T1000 (cell line): ENCODE measurements around the gene ITFG1.
"Not testable (repeated sequence)": the region's sequence is repeated elsewhere in the genome, so short reads cannot be mapped to it uniquely, and the experiment has no call there.

Source experiments
- DNase-seq: peaks from one replicate; lab custom pipeline; 2025; ENCODE audit warnings: mixed read lengths; lab: John Stamatoyannopoulos, UW

Gene ITFG1

DNA sequence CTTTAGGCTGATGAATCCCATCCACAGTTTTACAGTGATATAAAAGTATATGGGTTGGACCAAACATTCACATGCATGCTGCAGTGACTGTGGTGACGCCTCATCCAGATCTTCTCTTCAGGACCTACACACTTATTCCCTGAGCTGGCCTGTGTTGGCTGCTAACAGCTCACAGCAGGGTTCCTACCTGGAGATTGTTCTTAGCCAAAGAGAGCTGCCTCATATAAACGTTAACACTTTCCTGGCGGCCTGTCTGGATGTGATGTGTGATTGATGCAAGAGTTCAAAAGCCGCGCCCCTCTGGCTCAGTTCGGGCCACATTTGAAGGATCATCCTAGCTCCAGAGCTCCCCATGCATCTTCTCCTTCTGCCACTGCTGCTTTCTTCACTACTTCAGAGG lies 224.1 kb downstream of the ITFG1 start:
- DNase-seq, result no peak

DNA sequence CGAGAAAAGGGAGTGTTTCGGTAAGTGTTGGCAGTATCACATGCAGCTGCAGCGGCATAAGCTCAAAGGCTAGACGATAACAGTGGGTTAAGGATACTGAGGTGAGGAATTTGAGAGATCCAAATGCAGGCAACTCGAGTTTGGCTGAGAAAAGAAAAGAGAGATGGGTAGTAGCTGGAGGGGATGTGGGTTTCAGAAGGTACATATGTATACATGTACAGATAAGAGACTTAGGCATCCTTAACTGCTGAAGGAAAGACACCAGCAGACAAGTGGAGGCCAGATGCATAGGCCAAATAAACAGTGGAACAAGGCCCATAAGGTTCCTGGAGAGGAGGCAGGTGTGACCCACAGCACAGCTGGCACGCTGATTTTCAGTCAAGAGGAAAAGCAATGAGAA lies 230.6 kb downstream of the ITFG1 start:
- DNase-seq, result no peak

DNA sequence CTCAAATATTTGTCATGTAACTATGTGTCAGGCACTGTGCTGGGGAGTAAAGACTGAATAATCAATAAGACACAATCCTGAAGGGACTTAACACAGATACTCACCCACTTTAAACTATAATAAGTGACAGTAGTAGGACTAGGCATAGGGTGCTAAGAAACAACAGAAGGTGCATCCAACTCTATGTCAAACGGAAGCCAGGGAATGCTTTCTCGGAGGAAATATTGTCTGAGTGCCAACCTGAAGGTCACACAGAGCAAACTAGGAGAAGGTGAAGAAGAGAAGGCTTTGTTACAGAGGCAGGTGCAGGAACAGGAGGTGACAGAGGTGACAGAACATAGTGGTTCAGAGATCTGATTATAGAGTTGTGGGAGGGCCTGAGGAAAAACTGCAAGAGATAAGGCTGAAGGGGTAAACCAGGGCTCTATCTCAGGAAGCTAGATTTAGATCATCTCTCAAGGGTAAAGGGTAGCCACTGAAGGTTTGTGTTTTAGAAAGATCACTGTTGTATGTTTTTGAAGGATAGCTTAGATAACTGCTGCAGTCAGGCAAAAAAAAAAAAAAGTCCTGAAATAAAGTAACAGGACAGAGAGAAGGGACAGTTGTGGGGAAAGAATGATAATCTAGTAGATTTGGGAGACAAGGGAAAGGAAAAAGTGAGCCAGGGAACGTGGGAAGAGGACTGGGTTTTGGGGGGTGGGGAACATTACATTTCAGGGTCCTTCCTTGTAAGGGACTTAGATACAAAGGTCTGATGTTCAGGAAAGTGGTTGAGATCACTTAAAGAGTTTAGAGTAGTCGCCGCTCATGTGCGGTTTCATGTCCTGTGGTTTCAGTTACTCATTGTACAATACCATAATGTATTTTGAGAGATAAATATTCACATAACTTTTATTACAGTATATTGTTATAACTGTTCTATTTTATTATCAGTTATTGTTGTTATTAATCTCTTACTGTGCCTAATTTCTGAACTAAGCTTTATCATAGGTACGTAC lies 231.5 kb downstream of the ITFG1 start:
- no peak for DNase-seq

DNA sequence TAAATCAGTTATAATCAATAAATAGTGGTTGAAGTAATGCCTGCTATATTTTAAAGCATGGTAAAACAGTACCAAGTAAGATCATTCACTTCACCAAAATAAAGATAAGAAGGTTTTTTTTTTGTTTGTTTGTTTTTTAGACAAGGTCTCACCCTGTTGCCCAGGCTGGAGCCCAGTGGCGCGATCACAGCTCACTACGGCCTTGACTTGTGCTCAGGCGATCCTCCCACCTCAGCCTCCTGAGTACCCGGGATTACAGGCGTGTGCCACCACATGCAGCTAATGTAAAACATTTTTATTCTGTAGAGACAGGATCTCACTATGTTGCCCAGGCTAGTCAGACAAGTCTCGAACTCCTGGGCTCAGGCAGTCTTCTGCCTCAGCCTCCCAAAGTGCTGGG lies 232.6 kb downstream of the ITFG1 start:
- DNase-seq, result no peak

DNA sequence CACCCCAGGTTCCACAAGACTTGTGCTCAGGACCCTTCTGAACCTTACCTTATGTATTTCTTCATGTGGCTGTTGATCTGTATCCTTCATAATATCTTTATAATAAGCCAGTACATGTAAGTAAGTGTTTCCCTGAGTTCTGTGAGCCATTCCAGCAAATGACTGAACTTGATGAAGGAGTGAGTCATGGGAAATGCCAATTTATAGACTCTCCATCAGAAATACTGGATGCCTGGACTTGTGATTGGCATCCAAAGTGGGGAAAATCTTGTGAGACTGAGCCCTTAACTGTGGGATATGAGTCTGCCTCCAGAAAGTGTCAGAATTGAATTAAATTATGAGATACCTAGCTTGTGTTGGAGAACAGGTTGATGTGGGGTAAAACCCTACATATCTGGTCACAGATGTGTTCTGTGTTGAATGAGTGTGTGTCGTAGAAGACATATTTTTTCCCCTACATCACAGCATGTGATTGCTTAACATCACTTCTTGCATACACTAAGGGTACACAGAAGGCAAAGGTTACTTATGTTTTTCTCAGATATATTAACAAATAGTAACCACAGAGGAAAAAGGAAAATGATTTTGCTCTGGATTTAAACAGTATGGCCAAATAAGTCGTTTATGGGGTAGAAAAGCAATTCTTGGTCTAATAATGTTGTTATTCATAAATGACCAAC lies 247.0 kb downstream of the ITFG1 start:
- no peak for DNase-seq

DNA sequence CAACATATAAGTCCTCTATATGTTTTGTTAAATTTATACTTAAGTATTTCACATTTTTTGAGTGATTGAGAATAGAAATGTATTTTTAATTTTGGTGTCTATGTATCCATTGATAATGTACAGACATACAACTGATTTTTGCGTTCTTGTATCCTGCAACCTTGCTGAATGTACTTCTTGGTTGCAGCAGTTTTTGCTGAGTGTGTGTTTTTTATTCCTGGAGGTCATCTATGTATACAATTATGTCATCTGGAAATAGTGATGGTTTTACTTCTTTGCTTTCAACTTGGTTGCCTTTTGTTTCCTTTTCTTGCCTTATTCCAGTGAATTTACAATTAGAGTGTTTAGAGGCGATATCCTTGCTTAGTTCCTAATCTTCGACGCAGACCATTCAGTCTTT lies 249.6 kb downstream of the ITFG1 start:
- no peak for DNase-seq

DNA sequence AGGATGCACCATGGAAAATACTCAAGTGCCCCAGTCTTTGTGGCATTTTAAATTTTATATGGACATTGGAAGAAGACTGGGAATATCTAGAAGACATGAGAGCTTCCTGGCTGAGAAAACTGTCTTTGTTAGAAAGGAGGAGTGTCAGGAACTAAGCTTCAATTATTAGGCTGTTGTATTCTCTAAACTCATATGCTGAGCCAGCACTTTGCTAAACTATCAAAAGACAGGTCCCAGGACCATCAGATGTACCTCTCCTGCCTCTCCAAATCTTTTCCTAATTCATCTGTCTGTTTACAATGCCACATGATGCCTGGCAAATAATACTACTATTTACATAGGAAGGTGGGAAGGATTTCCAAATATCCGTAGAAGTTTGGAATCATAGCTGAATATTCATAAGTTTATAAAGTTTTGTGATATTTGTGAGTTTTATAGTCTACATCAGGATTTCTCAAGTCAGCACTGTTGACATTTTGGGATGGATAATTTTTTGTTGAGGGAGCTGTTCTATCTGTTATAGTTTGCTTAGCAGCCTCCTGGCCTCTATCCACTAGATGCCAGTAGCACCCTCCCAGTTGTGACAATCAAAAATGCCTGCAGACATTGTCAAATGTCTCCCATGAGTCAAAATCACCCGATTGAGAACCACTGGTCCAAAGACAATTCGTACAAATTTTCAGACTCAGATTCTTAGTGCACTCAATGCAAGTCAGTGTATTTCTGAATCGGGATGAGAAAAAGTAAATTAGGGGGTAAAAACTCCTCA lies 255.9 kb downstream of the ITFG1 start:
- DNase-seq, result no peak

DNA sequence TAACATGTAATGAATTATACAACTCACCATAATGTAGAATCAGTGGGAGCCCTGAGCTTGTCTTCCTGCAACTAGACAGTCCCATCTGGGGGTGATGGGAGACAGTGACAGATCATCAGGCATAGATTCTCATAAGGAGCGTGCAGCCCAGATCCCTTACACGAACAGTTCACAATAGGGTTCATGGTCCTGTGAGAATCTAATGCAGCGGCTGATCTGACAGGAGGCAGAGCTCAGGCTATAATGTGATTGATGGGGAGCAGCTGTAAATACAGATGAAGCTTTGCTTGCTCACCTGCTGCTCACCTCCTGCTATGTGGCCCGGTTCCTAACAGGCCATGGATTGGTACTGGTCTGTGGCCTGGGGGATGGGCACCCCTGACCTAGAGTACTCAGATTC lies 257.4 kb downstream of the ITFG1 start:
- DNase-seq, result not testable (repeated sequence)

DNA sequence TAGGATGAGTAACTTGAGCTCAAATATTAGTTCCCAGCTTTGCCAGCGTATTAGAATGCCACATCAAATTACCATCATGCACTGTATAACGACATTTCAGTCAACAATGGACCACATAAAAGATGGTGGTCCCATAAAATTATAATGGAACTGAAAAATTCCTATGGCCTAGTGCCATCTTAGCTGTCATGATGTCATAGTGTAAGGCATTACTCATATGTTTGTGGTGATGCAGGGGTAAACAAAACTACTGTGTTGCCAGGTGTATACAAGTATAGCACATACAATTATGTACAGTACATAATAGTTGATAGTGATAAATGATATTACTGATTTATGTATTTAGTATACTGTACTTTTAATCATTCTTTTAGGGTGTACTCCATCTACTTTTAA lies 262.7 kb downstream of the ITFG1 start:
- DNase-seq, result no peak

DNA sequence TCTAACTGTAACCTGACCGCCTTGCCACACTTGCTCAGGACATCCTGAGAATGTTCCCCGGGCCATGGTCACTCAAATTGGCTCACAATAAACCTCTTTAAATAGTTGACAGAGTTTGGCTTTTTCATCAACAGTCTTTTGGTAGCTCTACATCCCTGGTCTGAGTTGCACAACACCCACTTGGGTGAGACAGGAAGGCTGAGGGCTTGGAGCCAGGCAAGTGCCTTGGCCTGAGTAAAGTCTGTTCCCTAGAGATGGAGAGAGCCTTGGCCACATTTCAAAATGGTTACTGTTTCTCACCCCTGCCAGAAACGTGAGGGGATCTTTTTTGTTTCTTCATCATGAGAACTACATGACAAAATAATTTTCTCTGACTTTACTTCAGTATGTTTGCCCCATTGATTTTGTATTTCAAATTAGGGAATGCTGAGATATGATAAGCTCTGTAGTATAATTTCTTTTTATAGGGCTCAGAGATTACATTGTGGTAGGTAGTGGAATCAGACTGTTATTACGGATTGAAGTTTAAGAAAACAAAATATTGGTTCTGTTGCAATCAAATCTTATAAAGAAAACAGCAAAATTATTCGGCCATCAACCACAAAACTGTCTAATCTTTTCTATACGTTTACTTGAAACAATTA lies 263.2 kb downstream of the ITFG1 start:
- DNase-seq, result no peak

DNA sequence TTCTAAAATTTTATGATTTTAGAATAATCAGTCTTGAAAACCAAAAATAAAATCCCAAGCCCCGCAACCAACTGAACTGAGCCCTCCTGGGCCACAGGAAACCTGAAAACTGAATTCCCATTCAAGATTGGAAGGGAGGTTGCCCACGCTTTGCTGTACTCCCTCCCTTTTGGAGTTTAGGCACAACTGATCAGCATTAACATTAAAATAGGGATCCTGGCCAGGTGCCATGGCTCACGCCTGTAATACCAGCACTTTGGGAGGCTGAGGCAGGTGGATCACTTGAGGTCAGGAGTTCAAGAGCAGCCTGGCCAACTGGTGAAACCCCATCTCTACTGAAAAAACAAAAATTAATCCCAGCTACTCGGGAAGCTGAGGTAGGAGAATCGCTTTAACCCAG lies 264.4 kb downstream of the ITFG1 start:
- DNase-seq, result no peak

DNA sequence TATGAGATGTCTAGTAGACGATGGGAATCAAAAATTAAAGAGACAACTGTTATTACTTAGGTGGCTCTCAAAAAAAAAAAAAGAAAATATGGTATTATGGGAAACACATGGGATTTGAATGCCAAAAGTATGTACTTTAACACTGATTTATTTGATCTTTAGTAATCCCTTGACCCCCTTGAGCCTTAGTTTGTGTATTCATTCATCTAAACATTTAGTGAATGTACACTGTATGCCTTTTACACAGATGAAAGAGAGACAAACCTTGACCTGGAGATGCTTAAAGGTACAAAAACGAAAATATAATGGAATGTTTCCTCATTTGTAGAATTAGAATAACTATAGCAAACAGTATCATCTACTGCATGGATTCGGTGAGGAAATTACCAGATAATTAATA lies 278.5 kb downstream of the ITFG1 start:
- no peak for DNase-seq

DNA sequence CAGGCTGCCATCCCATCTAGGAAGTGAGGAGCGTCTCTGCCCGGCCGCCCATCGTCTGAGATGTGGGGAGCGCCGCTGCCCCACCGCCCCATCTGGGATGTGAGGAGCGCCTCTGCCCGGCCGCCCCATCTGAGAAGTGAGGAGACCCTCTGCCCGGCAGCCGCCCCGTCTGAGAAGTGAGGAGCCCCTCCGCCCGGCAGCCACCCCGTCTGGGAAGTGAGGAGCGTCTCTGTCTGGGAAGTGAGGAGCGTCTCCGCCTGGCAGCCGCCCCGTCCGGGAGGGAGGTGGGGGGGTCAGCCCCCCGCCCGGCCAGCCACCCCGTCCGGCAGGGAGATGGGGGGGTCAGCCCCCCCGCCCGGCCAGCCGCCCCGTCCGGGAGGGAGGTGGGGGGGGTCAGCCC lies 279.8 kb downstream of the ITFG1 start:
- not testable (repeated sequence) for DNase-seq

DNA sequence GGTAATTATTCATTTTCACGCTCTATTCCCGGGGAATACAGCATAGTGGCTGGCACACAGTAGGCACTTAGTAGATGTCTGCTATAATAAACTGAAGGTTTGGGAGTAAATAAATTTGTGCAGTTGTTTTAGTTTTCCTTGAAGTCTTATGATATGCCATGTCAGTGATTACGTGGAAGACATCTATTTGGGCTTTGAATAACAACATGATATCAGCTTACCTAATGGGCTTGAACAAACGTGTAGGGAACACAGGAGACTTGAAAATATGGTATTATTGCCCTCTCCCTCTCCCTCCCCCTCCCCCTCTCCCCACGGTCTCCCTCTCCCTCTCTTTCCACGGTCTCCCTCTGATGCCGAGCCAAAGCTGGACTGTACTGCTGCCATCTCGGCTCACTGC lies 280.8 kb downstream of the ITFG1 start:
- DNase-seq, result no peak

DNA sequence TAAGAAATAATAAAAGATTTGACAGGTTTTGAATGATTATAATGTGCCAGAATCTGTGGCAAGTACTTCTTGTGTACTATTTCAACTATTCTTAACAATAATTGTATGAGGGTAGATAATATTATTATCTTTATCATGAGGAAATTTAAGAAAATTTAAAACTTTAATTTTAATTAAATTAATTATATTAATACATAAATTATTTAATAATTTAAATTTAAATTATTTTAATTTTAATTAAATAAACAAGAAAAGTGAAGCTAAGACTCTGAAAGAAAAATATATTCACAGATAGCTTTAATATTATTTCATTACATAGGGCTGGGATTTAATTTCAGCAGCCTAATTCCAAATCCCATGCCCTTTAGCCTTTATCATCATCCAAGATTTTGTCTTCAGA lies 285.7 kb downstream of the ITFG1 start:
- DNase-seq, result no peak

DNA sequence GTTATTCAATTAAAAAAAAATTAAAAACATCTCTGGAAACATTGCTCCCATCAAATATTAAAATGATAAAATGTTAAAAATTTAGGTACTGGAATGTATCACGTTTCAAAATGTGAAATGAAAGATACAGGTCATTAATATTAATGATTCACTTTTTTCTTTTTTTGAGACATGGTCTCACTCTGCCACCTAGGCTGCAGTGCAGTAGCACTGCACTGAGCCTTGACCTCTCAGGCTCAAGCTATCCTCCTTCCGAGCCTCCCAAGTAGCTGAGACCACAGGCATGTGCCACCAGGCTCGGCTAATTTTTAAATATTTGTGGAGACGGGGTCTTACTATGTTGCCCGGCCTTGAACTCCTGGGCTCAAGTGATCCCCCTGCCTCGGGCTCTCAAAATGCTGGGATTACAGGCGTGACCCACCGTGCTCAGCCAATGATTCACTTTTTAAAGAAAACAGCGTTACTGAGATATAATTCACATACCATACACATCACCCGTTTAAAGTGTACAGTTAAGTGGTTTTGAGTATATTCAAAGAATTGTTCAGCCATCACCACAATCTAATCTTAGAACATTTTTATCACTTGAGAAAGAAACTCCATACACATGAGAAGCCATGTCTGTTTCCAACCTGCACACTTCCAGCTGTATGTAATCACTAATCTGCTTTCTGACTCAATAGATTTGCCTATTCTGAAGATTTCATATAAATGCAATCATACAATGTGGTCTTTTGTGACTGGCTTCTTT lies 298.0 kb downstream of the ITFG1 start:
- DNase-seq, result no peak

DNA sequence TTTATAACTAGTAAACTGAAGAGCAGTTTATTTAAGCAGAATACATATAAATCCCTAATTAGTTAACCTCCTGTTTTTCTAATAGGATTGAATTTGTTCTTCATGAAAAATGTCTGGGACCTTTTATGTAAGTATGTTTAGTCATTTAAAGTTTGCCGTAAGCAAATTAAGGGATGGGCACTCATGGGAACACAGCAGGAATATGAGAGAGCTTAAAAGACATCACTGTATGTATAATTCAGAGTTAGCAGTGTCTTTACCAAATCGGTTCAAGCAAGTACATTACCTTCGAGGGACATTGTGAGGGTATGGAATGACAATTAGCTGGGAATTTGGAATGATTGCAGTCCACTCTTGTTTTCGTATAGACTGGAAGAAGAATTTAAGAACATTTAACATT lies 299.4 kb downstream of the ITFG1 start:
- no peak for DNase-seq

DNA sequence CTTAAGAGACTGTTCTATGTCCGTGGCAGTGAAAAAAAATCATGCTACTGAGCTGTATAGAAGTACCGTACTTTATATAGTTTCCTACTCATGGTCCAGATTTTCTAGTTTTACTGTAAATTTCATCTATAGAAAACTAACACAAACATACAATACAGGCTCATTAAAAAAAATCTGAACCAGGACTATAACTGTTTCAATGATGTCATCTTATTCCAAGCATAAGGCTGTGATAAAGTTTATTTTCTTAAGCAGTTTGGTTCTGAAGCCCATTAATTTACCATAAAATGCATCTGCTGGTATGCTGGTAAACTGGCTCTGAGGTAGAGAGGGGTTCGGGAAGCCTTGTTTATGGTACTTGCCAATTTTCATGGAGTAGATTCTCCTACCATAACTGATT lies 300.4 kb downstream of the ITFG1 start:
- DNase-seq, result no peak

DNA sequence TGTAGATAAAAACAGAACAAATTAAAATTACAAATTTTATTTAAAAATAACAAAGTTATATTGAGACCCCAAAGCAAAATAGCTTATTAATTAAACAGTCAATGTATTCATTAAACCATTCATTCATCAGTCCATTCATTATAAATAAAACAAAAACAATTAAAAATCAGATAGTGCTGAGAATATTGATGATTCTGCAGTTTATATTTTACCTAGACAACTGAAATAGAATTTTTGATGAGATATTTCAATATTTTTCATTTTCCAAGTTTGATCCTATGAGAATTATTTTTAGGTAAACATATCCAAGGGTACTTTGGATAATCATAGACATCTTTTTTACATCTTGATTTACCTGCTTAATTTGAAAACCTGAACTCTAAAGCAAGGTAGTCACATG lies 301.9 kb downstream of the ITFG1 start:
- DNase-seq, result no peak

DNA sequence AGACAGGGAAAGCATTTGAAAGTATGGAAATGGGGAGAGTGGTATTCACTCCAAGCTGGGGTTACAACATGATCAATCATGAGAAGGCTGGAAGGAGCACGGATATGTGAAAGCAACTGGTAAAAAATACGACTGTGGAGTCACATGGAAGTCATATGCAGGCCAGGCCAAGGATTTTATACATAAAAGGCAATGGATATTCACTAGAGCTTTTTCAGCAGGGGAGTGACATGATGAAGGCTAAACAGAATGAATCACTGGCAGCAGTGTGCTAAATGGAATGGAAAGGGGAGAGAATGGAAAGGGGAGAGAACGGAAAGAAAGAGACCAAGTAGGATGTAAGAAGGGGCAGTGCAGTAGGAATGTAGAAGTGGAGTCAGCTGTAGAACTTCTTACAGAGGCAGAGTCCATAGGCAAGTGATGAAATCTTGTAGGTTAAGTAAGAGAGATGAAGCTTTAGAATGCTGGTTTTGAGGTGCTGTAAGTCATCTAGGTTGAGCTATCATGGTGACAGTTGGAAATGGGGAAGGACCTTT lies 304.1 kb downstream of the ITFG1 start:
- DNase-seq, result no peak

DNA sequence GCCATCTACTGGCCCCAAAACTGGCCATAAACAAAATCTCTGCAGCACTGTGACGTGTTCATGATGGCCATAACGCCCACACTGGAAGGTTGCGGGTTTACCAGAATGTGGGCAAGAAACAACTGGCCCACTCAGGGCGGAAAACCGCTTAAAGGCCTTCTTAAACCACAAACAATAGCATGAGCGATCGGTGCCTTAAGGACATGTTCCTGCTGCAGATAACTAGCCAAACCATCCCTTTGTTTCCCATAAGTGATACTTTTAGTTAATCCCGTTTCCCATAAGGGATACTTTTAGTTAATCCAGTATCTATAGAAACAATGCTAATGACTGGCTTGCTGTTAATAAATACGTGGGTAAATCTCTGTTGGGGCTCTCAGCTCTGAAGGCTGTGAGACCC lies 308.4 kb downstream of the ITFG1 start:
- not testable (repeated sequence) for DNase-seq
